HFF-Myc (cell line): ENCODE measurements around the gene KRT2.

ENCODE experiments used
- DNase-seq: peaks from one replicate; pipeline ENCODE4 v3.0.0-alpha.2; 2011; ENCODE audit warnings: low read depth; ENCODE audit errors: extremely low read depth
- H3K4me3 ChIP-seq: replicated peaks from 2 replicates; pipeline ENCODE4 v1.5.1; 2011; ENCODE audit warnings: low read depth, mild to moderate bottlenecking, control low read depth, low read length
- TF ChIP-seq, protein P1 (sequence below): IDR thresholded peaks from 2 replicates; pipeline ENCODE4 v1.5.1; 2012; ENCODE audit warnings: mild to moderate bottlenecking, low read depth, low read length, control low read depth; ENCODE audit errors: missing control alignments

Gene KRT2

GRCh38 chr12:52631264-52631663 lies 20.7 kb downstream of the KRT2 start:
- TF ChIP-seq, protein P1, sequence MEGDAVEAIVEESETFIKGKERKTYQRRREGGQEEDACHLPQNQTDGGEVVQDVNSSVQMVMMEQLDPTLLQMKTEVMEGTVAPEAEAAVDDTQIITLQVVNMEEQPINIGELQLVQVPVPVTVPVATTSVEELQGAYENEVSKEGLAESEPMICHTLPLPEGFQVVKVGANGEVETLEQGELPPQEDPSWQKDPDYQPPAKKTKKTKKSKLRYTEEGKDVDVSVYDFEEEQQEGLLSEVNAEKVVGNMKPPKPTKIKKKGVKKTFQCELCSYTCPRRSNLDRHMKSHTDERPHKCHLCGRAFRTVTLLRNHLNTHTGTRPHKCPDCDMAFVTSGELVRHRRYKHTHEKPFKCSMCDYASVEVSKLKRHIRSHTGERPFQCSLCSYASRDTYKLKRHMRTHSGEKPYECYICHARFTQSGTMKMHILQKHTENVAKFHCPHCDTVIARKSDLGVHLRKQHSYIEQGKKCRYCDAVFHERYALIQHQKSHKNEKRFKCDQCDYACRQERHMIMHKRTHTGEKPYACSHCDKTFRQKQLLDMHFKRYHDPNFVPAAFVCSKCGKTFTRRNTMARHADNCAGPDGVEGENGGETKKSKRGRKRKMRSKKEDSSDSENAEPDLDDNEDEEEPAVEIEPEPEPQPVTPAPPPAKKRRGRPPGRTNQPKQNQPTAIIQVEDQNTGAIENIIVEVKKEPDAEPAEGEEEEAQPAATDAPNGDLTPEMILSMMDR = no peak
- no peak for DNase-seq
- H3K4me3 ChIP-seq = no peak overlapping the region

DNA sequence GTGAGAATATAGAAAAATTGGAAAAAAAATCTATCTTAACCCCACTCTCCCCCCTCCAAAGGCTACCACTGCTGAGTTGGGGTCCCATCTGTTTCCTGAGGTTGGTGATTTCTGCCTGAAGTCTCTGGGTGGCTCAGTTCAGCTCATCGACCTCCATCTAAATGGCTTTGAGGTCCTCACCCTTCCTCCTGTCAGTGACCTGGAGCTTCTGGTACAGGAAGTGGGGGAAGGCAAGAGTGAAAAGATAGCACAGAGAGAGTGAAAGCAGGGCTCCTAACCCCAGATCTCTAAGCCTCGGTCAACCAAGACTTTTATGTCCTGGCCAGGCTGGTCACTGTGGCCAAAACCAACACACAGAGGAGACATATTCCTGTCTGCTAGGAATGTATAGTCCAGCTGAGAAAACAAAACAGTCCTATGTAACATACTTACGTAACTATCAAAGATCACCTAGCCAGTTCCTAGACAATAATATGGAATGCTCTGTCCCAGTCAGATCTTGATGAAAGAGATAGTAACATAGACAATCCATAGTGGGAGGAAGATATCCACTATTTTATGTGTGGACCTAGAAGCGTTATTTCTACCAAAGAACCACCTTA lies 21.3 kb downstream of the KRT2 start:
- no peak for DNase-seq
- H3K4me3 ChIP-seq = no peak overlapping the region
- TF ChIP-seq, protein P1 = no peak

DNA sequence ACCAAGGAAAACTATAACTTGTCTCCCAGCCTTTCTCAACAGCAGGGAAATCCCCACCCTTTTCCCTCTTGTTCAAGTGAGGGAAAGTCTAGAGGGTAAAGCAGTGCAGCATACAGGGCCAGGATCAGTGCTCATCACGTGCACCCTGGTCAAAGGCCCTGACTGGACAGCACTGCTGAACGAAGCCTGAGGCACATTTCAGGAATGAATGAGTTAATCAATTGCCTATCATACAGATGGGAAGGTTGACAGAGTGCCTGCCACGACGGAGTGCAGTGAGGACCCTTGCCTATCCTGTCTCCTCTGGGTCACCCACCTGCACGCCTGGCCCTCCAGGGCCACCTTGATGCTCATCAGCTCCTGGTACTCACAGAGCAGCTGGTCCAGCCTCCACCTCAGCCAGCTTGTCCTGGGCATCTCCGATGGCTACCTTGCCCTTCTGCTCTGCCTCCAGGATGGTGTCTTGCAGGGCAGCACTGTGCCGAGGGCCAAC lies 22.0 kb downstream of the KRT2 start:
- DNase-seq = no peak
- no peak overlapping the region for H3K4me3 ChIP-seq
- TF ChIP-seq, protein P1 = no peak

DNA sequence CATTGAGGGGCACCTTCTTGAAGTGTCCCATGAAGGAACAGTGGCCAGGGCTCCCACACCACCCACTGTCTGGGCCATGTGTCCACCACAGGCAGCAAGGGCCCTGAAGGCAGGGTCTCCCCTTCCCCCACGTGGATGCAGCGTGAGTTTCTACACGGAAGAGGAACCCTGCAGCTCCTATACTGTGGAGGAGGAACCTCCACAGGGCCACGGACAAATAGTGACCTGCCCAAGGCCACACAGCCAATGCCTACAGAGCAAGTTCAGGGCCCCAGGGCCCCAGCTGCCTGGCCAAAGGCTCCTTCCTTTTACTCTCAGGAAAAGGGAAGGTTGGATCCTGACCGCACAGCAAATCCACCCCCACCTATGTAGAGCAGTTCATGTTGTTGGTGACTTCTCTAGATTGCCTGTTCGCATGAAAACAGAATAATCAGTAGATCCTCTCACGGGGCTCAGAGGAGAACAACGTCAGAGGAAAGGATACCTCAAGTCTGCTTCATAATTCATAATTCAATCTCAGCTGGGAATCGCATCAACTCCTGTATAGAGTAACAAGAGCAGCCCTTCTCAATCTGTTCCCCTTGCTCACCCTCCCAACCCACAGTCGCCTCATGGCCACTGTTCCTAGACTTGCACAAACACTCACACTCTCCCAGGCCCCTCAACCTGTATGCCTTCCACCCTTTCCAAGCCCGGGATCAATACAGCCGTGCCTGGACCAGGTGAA lies 22.6 kb downstream of the KRT2 start:
- H3K4me3 ChIP-seq = no peak overlapping the region
- TF ChIP-seq, protein P1 = no peak
- DNase-seq = no peak

DNA sequence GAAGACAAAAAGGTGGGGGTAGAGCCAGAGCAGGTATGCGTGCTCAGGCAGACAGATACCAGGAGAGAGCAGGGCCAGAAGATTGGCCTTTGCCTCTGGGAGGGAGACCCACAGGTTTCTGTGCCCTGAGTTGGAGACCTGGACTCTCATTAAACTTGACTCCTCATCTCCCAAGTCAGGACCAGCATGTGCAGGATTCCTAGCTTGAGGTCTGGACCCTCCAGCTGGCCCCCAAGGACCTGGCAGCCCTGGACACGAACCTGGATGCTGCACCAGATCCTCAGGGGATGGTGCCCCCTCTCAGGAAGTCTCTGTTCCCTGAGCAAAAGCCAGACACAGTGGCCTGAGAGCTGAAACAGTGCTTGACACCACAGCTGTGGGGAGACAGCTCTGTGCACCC lies 23.2 kb downstream of the KRT2 start:
- TF ChIP-seq, protein P1 = no peak

GRCh38 chr12:52628111-52628507 lies 23.9 kb downstream of the KRT2 start:
- TF ChIP-seq, protein P1 = no peak
- H3K4me3 ChIP-seq = no peak overlapping the region
- DNase-seq = no peak

More for the DNA sequence above, 23.2 kb downstream of the KRT2 start:
- no peak overlapping the region for H3K4me3 ChIP-seq
- no peak for DNase-seq
